HG03378 (cell line): ENCODE measurements around the gene SSBP3.

Experiments used
- ATAC-seq: cut with Tn5 transposase; IDR thresholded peaks from one replicate; pipeline ENCODE4 v1.9.1; 2021; ENCODE audit warnings: mild to moderate bottlenecking, moderate library complexity; ENCODE audit not compliant: unreplicated experiment

Gene SSBP3

GRCh38 chr1:54290506-54291184, 115.5 kb downstream of the SSBP3 start:
- no peak for ATAC-seq

DNA sequence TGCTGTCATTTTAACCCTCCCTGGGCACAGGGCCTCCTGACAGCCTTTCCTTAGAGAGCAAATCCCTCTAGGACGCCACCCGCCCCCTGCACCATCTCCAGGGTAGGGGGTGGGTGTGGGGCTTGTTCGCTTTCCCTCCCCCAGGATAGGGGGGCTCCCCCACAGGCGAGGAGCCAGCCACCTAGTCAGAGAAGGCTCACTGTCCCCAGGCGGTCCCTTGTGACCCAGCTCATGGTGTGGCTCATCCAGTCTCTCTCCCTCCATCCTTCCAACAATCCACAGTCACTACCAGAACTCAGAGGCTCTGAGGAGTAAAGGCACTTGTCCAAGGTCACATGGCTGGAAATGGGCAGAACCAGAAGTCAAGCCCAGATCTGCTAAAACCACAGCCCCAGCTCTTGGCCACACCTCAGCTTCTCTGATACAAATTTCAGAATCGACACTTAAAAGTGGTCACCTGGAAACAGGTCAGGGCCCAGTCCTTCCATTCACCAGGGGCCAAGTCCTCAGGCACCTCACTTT, 116.4 kb downstream of the SSBP3 start:
- ATAC-seq: no peak

DNA sequence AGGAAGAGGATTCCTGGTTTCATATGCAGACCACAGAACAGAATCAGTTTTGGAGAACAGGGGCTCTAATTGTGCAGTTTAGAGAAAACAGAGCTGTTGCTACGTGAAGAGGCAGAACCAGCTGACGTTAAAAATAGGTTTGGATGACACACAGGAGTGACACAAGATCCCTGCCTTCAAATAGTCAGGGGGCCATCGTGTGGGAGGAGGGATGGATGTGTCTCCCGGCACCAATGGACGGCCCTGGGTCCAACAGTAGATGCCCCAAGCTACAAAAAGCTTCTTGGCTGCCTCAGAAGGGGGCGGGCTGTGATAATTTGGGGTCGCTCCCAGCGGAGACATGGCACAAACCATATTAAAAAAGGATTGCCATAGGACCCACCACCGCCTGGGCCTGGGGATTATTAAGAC, 118.4 kb downstream of the SSBP3 start:
- no peak for ATAC-seq

GRCh38 chr1:54287176-54287650, 119.0 kb downstream of the SSBP3 start:
- ATAC-seq: no peak

- ATAC-seq: no peak
Observed at GRCh38 chr1:54285815-54286345, 120.3 kb downstream of the SSBP3 start.

- no peak for ATAC-seq
Observed at GRCh38 chr1:54284781-54285529, 121.2 kb downstream of the SSBP3 start.

GRCh38 chr1:54283635-54284385, 122.4 kb downstream of the SSBP3 start:
- no peak for ATAC-seq

GRCh38 chr1:54282101-54282847, 123.9 kb downstream of the SSBP3 start:
- ATAC-seq: no peak

DNA sequence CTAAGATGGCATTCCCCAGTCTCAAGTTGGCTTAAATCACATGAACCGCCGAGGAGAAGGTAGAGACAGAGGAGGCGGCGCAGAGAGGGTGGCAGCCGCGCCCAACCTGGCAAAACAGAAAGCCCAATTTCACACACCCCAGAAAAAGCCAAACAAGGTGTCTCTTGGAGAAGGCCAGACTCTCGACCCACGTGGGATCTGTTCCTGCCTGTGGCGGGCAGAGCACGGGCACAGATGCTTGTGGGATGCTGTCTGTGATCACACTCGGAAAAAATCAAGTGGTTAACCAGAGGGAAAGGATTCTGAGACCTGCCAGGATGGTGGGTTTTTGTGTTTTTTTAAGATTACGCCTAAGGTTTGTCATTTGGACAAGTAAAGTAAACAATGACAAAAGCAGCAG, 125.5 kb downstream of the SSBP3 start:
- ATAC-seq: no peak

- no peak for ATAC-seq
Observed at GRCh38 chr1:54279457-54279856, 126.7 kb downstream of the SSBP3 start.

GRCh38 chr1:54278941-54279422, 127.2 kb downstream of the SSBP3 start:
- ATAC-seq: no peak

- ATAC-seq: no peak
Observed at GRCh38 chr1:54277451-54278341, 128.5 kb downstream of the SSBP3 start.

DNA sequence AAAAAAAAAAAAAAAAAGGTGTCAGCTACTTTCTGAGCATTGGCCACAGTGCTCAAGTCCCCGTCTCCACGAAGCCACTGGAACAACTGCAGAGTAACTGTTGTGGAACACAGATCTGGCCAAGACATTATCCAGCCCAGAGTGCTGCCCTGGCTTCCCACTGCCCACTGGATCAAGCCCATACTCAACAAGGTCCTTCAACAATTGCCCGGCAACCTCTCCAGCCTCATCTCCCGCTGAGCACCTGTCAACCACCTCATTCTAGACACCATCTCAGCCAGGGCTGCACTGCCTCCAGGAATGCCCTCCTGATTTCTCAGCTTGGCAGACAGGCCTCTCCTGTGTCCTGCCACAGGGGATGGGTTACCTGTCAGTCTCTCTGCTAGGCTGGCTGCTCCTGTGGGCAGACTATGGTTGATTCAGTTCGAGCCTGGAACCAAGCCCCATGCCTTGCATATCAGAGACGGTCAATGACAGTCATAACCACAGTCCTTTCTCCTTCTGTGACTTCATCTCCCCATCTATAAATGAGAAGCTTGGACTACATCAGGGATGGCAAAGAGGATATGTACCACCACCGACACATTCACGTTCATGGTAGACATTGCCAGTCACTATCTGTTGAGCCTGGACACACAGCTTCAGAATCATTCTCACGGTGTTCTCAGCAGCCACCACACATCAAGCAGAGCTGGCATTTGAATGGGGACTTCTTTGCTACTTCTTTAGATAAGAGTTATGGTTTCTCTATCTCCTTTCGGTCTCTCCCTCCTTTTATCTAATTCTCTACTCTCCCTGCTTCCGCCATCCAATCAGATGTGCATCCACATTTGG, 129.4 kb downstream of the SSBP3 start:
- no peak for ATAC-seq

- no peak for ATAC-seq
Observed at GRCh38 chr1:54275349-54275748, 130.8 kb downstream of the SSBP3 start.

GRCh38 chr1:54274881-54275280, 131.3 kb downstream of the SSBP3 start:
- ATAC-seq: no peak

DNA sequence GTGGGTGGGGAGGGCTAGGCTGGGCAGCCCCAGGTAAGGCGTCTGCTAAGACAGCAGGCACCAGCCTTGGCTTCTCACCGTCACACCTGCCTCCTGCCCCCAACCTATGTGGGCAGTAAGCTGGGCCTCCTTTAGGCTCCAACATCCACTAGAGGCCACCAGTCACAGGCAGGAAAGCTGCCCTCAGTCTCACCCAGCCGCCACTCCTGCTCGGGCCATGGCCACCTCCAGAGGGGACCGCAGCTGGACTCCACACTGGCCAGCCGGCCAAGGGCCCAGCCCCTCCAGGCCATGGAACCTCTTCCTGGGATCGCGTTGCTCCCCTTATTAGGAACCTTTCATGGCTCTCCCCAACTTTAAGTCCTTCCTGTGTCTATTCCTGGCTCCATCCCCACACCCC, 131.7 kb downstream of the SSBP3 start:
- ATAC-seq: no peak

DNA sequence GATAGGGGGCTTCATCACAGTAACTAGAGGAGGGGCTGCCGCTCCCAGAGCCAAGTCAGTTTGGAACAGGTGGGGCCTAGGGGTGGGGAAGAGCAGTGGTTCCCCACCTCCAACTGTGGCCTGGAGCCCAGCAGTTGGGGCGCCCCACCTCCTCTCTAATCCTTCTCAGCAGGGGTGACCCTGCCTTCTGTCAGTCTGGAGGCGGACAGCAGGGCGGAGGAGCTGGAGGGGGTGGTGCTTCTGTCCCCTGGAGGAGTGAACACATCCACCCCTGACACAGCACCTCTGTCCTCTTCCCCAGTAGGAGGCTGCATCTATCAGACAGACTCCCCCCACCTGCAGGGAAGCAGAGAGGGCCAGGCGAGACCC, 132.4 kb downstream of the SSBP3 start:
- ATAC-seq: no peak

DNA sequence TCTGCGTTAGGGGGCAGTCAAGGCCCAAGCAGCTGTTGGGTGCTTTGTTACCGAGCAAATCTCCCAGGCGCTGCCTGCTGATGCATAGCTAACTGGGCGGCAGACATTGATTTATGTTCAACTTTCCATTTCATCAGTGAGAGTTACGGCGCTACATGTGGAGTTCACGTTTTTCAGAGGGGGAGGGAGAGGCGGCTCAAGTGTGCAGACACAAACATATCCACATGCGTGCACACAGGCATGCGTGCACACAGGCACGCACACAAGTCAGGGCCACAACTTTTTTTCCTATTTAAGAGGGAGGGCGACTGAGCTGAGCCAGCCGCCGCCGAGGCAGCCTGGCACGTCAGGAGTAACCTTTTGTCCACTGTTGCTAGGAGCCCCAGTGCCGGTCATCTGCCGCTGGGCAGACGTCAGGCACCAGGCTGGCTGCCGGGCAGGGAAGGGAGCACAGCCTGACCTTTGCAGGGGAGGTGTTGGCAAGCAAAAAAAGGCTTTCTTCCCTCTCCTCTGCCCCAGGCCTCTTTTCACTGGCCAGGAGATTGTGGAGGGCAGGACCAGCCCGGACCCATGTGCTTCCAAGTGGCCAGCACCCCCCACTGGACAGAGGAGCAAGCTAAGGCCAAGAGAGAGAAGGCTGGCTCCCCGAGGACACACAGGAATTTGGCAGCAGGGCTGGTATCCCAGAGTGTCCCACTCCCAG, 133.0 kb downstream of the SSBP3 start:
- no peak for ATAC-seq
